ENCODE results near the gene SEMA3G. TPM values are rescaled to one million over a fixed set of nuclear protein-coding genes. Genes with fewer than 3 reads are reported as not detected.

SEMA3G gene
- total RNA-seq, 4 donors from 2014 or later, result 0.34 to 9.8 (median 3.4) TPM

GRCh38 chr3:52472239-52473000 is 27.5 kb upstream of the SEMA3G start:
- peaks cover 11 to 49% (median 27%) of the 10 kb centered on the region in 3 donors for H3K4me1 ChIP-seq

GRCh38 chr3:52471371-52472238 is 26.7 kb upstream of the SEMA3G start:
- H3K27ac ChIP-seq, result peak overlapping the region in 2 of 4 donors; percentile 6 to 36
- no peaks in the 10 kb centered on the region for H3K9me3 ChIP-seq
- H3K36me3 ChIP-seq, result peaks cover 21 to 79% (median 42%) of the 10 kb centered on the region in 3 donors
- H3K27me3 ChIP-seq, result no peaks in the 10 kb centered on the region
- TF ChIP-seq POLR2A (IDR thresholded peaks at IDR 0.05), result no peak
- TF ChIP-seq CTCF (IDR thresholded peaks at IDR 0.05), result peak; percentile 49 to 75 (median 70)
- DNase-seq, result no peak
- intact Hi-C loops (cut with DNase I), result no loop called here
- H3K4me3 ChIP-seq, result no peak overlapping the region
- 32 to 40% methylated on average over 10 to 11 of the region's 26 CpGs for whole genome bisulfite sequencing, 2 donors
- peaks cover 11 to 52% (median 28%) of the 10 kb centered on the region in 3 donors for H3K4me1 ChIP-seq

More at GRCh38 chr3:52472239-52473000, 27.5 kb upstream of the SEMA3G start:
- H3K4me3 ChIP-seq, result no peak overlapping the region
- DNase-seq, result no peak
- TF ChIP-seq POLR2A (IDR thresholded peaks at IDR 0.05) (no peak), CTCF (IDR thresholded peaks at IDR 0.05) (no peak)
- peak overlapping the region in 1 of 4 donors; percentile 36 for H3K27ac ChIP-seq
- H3K36me3 ChIP-seq, result peaks cover 21 to 79% (median 48%) of the 10 kb centered on the region in 3 donors
- no peaks in the 10 kb centered on the region for H3K27me3 ChIP-seq
- intact Hi-C loops (cut with DNase I), result no loop called here
- WGBS, 2 donors, result 63 to 69% methylated on average over 11 to 12 of the region's 14 CpGs
- H3K9me3 ChIP-seq, result no peaks in the 10 kb centered on the region

GRCh38 chr3:52470920-52471319 is 26.0 kb upstream of the SEMA3G start:
- H3K4me3 ChIP-seq, result no peak overlapping the region
- peak overlapping the region in 2 of 4 donors; percentile 6 to 36 for H3K27ac ChIP-seq
- peaks cover 15 to 79% (median 35%) of the 10 kb centered on the region in 3 donors for H3K36me3 ChIP-seq
- no peak for DNase-seq
- no peaks in the 10 kb centered on the region for H3K9me3 ChIP-seq
- H3K27me3 ChIP-seq, result no peaks in the 10 kb centered on the region
- TF ChIP-seq POLR2A (IDR thresholded peaks at IDR 0.05), result no peak
- no peak for TF ChIP-seq CTCF (IDR thresholded peaks at IDR 0.05)
- peaks cover 11 to 52% (median 28%) of the 10 kb centered on the region in 3 donors for H3K4me1 ChIP-seq
- WGBS, 2 donors, result 92% methylated on average over 2 of the region's 4 CpGs; no CpG with 5 or more reads in 1 of the 2 donors
- intact Hi-C loops (cut with DNase I), result no loop called here

DNA sequence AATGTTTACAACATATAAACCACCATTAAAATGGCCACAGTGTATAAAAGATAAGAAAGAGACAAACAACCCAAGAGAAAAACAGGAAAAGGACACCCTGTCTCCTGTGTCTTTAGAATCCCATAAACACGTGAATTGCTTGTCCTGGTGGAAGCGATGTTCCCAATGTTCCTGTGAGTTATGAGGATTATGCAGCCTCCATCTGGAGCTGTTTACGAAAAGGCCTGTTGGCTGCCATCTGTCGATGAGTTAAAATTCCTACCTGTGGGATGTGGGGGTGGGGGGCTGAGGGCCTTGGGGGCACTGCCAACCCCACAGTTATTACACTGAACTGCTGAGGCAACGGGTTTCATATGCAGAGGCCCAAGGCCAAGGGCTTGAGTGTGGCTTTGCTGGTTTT is 24.1 kb upstream of the SEMA3G start:
- Histone ChIP-seq H3K4me1 (peaks cover 11 to 52% (median 28%) of the 10 kb centered on the region in 3 donors), H3K27me3 (no peaks in the 10 kb centered on the region), H3K4me3 (no peak overlapping the region), H3K27ac (peak overlapping the region in 3 of 4 donors; percentile 0 to 66 (median 40)), H3K36me3 (peaks cover 9 to 79% (median 27%) of the 10 kb centered on the region in 3 donors), H3K9me3 (no peaks in the 10 kb centered on the region)
- no peak for DNase-seq
- WGBS, 2 donors, result 82 to 84% methylated on average over 4 to 5 of the region's 5 CpGs
- TF ChIP-seq POLR2A (IDR thresholded peaks at IDR 0.05) (no peak), CTCF (IDR thresholded peaks at IDR 0.05) (no peak)
- intact Hi-C loops (cut with DNase I), result loop anchor here (10.0 kb wide), 1 partner anchor 186 kb away; no protein-coding TSS in a partner anchor
